ENCODE measurements around the gene TMPRSS3.

DNA sequence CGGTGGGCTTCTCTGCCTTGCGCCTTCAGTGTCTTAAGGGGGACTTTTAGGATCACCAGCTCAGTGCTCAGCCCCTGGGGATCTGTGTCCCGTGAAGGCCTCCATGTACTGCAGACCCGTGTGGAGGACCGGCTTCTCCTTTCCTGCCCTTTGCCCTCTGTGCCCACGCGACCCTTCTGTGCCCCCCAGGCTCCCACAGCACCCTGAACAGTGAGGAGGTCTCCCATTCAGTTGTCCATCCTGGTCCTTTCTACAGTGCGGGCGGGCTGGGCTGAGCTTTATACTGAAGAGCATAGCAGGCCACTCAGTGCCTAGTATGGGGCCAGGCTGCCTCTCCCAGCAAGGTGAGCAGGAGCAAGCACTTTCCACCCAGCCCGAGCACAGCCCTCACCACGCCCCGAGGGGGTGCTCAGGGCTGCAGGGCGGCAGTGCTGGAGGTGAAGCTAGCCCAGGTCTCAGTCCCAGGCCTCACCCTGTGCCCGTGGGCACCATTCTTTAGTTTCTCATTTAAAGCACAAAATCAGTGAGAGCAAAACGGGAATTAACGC, 21.9 kb downstream of the TMPRSS3 start:
- TF ChIP-seq, protein P1, sequence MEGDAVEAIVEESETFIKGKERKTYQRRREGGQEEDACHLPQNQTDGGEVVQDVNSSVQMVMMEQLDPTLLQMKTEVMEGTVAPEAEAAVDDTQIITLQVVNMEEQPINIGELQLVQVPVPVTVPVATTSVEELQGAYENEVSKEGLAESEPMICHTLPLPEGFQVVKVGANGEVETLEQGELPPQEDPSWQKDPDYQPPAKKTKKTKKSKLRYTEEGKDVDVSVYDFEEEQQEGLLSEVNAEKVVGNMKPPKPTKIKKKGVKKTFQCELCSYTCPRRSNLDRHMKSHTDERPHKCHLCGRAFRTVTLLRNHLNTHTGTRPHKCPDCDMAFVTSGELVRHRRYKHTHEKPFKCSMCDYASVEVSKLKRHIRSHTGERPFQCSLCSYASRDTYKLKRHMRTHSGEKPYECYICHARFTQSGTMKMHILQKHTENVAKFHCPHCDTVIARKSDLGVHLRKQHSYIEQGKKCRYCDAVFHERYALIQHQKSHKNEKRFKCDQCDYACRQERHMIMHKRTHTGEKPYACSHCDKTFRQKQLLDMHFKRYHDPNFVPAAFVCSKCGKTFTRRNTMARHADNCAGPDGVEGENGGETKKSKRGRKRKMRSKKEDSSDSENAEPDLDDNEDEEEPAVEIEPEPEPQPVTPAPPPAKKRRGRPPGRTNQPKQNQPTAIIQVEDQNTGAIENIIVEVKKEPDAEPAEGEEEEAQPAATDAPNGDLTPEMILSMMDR (IDR thresholded peaks at IDR 0.05): no peak
- no peak for TF ChIP-seq EZH2 (IDR thresholded peaks at IDR 0.05; ENCODE audit: borderline replicate concordance, insufficient read depth, low read depth, low read length, poor library complexity, severe bottlenecking)

Measured in B cell (primary cell).